GM12872 (cell line): ENCODE results near the gene DIP2C.

Source experiments
- CTCF ChIP-seq: IDR thresholded peaks from 3 replicates; pipeline ENCODE4 v1.5.1; 2011; ENCODE audit warnings: low read depth, mild to moderate bottlenecking, low read length, moderate library complexity; ENCODE audit not compliant: insufficient read depth

Gene DIP2C

DNA sequence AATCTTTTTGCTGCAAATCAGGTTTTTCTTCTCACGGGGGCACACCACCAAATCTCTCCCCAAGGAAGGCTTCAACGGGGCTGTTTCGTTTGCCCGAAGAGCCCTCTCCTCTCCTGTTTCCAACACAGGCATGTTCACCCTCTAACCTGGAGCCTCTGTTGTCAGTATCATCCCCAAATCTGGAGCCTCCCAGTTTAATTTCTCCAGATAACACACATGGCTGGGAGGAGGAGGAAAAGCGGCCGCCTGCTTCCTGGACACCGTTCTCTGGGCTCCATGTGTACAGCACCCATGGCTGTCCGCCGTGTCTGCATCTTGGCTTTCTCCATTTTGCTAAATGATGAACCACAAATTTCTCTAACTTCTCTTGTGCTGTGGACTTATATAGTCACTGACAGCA, 214.5 kb downstream of the DIP2C start:
- TF ChIP-seq CTCF, result no peak

GRCh38 chr10:474406-474805, 215.1 kb downstream of the DIP2C start:
- no peak for TF ChIP-seq CTCF

DNA sequence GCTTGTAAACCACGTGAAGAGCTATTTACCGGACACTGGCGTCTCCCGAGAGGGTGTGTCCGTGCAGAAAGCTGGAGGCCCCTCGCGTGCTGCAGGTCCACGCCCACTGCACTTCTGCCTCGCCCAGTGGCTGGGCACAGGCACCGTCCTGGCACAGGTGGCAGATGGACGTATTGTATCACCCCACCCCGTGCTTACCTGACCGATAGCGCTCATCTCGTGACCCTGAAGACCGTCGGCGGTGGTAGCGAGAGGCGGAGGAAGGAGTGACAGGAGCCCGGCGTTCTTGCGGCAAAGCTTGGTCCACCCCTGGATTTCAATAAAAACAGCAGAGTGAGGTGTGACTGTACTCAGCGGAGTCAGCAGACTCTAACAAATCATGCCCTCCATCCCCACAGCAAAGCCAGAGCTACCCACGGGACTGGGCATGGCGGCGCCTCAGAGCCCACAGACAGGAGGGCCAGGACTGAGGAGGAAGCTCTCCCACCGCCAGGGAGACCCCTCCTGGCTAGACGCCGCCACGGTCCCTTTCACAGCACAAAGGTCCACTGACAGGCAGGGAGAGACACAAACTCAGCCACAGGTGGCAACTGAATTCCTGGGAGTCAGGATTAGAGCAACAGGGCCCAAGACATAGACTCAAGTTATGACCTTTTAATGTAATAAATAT, 217.1 kb downstream of the DIP2C start:
- TF ChIP-seq CTCF, result no peak

DNA sequence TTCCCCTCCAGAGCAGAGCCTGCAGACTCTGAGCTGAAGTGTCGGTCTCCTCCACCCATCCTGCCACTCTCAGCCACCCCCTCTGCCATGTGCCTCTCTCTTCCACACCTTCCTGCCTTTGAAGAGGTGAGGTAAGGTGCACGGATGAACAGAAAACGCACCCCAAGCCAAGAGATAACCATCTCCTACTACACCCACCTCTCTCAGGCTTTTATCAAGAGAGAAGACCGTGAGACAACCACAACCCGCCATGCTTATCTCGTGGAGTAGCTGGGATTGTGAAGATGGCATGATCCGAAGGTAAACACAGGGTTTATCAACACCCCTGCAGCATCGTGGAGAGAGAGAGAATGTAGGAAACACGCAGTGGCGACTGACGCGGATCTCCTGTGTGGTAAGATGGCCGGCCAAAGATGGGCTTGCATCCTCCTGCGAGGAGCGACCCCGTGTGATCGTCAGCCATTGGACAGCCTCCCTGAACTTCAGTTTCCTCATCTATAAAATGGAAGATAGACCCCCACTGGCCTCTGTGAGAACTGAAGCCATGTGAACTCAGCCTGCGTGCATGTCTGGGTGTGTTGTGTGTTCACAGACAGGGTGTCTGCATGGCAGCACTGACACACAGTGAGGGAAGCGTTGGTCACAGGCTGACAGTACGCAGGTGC, 219.0 kb downstream of the DIP2C start:
- TF ChIP-seq CTCF, result no peak

DNA sequence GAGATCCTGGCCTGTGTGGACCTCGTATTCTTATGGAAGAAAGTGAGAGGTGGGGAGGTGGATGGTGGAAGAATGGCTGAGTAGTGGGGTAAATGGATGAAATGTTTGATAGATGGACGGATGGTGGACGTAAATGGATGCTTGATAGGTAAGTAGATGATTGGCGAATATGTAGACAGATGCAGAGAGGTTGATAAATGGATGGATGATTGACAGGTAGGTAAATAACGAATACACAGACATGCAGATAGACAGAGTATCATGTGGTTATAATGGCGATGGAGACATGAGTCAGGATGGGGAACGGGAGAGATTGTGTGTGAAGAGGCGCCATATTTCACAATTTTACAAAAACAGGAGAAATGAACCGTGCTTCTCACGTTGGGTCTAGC, 219.5 kb downstream of the DIP2C start:
- TF ChIP-seq CTCF, result no peak

- TF ChIP-seq CTCF, result no peak
Observed at GRCh38 chr10:459743-460142, 229.7 kb downstream of the DIP2C start.

DNA sequence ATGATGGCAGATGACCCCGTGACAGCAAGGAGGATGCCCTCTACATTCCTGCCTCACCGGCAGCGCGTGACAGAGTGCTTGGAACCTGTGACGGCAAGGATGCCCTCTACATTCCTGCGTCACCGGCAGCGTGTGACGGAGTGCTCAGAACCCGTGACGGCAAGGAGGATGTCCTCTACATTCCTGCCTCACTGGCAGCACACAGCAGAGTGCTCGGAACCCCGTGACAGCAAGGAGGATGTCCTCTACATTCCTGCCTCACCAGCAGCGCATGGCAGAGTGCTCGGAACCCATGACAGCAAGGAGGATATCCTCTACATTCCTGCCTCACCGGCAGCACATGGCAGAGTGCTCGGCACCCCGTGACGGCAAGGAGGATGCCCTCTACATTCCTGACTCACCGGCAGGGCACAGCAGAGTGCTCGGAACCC, 231.0 kb downstream of the DIP2C start:
- TF ChIP-seq CTCF, result no peak
